HG03571 (cell line): Measurements from ENCODE around the gene MVB12A.

Experiments used
- ATAC-seq: cut with Tn5 transposase; IDR thresholded peaks from one replicate; pipeline ENCODE4 v1.9.1; 2021; ENCODE audit not compliant: unreplicated experiment

MVB12A gene

GRCh38 chr19:17441241-17442021 lies 21.6 kb downstream of the MVB12A start:
- ATAC-seq = no peak

DNA sequence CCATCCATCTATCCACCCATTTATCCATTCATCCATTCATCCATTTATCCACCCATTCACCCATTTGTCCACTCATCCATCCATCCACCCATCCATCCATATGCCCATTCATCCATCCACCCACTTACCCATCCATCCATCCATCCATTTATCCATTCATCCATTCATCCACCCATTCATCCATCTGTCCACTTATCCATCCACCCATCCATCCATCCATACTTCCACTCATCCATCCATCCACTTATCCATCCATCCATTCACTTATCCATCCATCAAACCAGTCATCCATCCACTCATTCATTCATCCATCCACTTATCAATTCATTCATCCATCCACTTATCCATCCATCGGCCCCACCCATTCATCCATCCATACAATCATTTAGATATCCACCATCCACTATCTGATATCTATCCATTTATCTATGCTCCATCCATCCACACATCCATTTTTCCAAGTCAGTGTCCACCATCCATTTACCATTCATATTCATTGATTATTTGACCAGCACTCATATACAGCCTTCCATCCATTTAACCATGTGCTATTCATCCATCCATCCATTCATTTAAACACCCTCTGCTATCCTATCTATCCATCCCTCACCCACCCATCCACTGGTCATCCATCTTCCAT lies 25.8 kb downstream of the MVB12A start:
- no peak for ATAC-seq

DNA sequence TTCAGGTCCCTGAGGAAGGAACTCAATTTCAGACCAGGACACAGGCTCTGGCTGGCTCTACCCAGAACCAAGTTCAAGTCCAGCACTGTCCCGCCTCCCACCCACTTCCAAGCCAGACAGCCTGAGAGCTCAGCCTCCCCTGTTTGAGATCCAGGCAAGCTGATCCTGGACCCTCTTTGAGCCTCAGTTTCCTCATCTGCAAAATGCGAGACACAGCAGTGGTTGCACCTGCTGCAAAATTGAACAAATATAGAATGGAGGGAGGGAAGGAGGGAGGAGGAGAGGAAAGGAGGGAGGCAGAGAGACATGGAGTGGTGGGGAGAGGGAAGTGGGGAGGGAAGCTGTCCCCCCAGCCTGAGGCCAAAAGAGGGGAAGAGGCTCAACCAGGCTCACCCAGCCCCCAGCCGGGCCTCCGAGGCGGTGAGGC lies 27.9 kb downstream of the MVB12A start:
- ATAC-seq = no peak

DNA sequence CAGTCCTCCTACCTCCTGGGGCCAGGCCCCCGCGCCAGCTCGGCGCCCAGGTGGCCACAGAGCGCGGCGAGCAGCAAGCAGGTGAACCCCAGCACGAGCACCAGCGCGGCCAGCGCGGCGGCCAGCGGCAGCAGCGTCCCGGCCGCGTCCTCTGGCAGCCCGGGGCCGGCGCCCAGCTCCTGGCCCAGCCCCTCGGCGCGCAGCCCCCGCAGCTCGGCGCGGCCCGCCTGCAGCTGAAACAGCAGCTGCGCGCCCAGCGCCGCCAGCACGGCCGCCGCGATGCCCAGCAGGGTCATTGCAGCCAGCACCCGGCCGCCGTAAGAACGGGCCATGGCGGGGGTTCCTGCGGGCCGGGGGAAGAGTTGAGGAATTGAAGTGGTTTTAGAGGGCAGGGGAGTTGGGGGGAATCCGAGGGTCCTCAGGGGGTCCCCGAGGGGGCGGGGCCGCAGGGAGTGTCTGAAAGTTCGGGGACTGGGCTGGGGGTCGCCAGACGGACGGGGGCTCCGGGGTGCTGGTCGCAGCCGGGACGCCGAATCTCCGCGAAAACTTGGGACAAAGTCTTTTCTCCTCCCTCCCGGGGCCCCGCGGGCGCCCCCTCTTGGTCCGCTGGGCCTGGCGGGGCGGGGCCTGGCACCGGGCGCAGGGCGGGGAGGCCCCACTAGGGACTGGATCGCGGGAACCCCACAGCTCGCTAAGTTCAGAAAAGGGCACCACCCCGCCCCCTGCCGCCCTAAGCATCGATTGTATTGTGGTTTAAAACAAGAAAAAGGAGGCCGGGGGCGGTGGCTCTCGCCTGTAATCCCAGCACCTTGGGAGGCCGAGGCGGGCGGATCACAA lies 28.5 kb downstream of the MVB12A start, which contains the start of gene TMEM221:
TSS of gene TMEM221 (minus strand) at position 538 of the 837 bp plus-strand sequence. CDS start at position 332, 206 bp downstream.
- no peak for ATAC-seq

DNA sequence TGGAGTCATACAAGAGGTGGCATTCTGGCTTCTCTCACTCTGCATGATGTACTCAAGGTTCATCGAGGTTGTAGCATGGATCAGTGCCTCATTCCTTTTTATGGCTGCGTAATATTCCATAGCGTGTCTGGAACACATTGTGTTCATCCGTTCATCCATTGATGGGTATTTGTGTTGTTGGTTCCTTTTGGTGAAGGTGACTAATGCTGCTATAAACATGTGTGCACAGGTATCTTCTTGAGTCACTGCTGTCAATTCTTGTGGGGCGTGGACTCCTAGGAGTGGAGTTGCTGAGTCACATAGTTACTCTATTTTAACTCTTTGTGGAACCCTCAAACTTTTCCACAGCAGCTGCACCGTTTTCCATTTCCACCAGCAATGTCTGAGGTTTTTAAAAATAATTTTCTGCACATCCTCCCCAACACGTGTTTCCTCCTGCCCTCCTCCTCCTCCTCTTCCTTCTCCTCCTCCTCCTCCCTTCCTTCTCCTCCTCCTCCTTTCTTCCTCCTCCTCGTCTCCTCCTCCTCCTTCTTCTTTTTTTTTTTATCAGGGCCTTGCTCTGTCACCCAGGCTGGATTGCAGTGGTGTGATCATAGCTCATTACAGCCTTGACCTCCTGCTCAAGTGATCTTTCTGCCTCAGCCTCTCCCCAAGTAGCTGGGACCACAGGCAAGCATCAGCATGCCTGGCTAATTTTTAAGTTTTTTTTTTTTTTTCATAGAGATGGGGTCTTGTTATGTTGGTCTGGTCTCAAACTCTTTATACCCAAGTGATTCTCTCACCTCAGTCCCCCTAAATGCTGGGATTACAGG lies 30.6 kb downstream of the MVB12A start:
- no peak for ATAC-seq

DNA sequence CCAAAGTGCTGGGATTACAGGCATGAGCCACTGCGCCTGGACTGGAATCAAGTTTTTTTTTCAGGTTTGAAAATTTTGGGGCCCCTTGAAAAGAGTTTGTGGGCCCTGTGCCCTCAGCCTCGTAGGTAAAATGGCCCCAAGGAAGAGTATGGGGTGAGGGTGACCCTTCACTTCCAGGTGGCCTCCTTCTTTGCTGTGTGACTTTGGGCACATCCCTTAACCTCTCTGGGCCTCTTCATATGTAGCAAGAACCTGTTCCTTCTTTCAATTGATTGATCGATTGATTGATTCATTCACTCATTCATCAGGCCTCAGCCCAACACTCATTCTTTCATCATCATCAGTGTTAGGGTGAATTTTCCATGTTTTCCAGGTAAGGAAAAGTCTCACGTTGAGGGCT lies 32.0 kb downstream of the MVB12A start:
- ATAC-seq = no peak

GRCh38 chr19:17454576-17455071 lies 34.8 kb downstream of the MVB12A start:
- ATAC-seq = no peak

GRCh38 chr19:17455308-17456123 lies 35.7 kb downstream of the MVB12A start:
- ATAC-seq = no peak

GRCh38 chr19:17456127-17456526 lies 36.3 kb downstream of the MVB12A start:
- ATAC-seq = no peak

GRCh38 chr19:17457616-17458015 lies 37.8 kb downstream of the MVB12A start:
- no peak for ATAC-seq

DNA sequence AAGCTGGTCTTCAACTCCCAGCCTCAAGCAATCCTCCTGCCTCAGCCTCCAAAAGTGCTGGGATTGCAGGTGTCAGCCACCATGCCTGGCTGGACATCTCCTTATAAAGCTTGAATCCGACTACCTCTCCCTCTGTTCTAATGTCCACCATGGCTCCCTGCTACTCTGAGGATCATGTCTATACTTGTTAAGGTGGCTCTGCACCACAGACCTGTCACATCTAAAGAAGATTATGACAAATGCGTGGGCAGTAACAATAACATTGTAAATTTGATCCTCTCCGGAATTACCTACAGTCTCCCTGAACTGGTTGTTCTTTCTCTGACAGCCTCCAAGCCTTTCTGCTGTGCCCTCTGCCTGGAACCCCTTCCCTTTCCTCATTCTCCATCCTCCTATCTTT lies 39.1 kb downstream of the MVB12A start:
- ATAC-seq = no peak

- no peak for ATAC-seq
Measured at GRCh38 chr19:17460372-17461230, 40.8 kb downstream of the MVB12A start, which contains the start of gene NXNL1. NXNL1 (minus strand) TSS chr19:17460926; CDS start chr19:17460869, 57 bp downstream.

GRCh38 chr19:17466487-17466850 lies 46.6 kb downstream of the MVB12A start:
- no peak for ATAC-seq

GRCh38 chr19:17467471-17468301 lies 47.8 kb downstream of the MVB12A start:
- no peak for ATAC-seq

- ATAC-seq = no peak
Measured at GRCh38 chr19:17468302-17469091, 48.6 kb downstream of the MVB12A start.

DNA sequence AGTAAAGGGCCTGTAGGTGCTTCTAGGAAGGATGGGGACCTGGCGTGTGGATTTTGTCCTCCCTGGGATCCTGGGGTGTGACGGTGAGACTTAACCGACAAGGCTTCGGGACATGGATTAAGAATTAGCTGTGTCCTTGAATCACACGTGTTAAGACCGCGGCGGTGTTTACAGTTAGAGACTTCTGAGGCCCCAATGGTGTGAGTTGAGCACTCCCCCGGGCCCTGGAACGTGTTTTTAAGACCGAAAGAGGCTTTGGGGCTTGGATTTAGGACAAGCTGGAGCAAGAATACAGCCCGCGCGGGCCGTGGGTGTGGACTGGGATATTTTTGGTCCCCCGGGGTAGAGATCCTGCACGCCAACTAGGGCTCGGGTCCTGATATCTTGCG lies 49.2 kb downstream of the MVB12A start:
- ATAC-seq = no peak

DNA sequence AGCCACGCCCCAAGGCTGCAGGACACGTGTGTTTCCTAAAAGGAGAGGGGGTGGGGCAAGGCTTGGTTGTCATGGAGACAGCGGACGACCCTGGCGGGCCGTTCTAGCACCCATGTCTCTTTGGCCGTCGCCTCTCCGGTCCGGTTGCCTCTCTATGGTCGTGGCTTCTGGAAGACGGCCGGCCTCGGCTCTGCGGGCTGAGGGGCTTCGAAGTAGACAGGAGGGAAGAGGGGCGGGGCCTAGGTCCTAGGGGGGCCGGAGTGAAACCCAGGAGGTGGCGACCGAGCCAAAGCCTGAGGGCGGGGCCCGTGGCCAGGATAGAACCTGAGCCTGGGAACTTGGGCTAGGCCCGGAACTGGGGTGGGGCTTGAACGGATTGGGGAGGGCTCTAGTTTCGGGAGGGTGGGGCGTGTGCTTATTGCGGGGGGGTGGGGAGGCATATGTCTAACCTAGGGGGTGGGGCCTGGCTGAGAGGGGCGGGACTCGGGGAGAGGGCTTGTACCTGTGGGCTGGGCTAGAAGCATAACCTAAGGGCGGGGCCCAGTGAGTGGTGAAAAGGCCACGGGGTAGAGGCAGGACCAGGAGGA lies 49.7 kb downstream of the MVB12A start:
- ATAC-seq = peak; percentile 51
